HTERT RPE-1 (cell line): ENCODE data around the gene ESYT3.
"Not testable (repeated sequence)": the region's sequence is repeated elsewhere in the genome, so short reads cannot be mapped to it uniquely, and the experiment has no call there.

Source experiments
- in situ Hi-C: fragments of 300-500 bp; cut with MboI; formaldehyde crosslinking; loops from 4 replicates; pipeline ENCODE4 v1.14.3; 2020; ENCODE audit warnings: low sequenced_read_pairs

ESYT3 gene

GRCh38 chr3:138442433-138442832 is 8.0 kb downstream of the ESYT3 start:
- in situ Hi-C loops = no loop called here

GRCh38 chr3:138443091-138443490 is 8.7 kb downstream of the ESYT3 start:
- in situ Hi-C loops = no loop called here

GRCh38 chr3:138443521-138444503 is 9.4 kb downstream of the ESYT3 start:
- in situ Hi-C loops = no loop called here

- in situ Hi-C loops = no loop called here
Observed at GRCh38 chr3:138445236-138445635, 10.8 kb downstream of the ESYT3 start.

DNA sequence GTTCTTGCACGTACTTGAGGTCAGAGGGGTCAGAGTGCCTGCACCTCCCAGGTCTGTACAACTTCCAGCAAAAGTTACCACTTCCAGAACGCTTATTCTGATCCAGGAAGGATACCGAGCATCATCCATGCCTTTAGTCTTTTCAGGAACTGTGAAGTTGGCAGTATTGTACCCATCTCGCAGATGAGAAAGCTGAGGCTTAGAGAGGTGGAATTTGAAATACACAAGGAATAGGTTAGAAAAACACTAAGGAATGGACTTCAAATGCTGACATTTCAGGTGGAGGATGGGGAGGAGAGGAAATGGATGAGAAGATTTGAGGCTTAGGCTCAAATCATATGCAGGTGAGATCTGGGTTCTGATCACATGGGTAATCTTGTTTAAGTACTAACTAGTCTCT is 11.2 kb downstream of the ESYT3 start:
- in situ Hi-C loops = no loop called here

- in situ Hi-C loops = no loop called here
Observed at GRCh38 chr3:138448631-138449030, 14.2 kb downstream of the ESYT3 start.

- in situ Hi-C loops = no loop called here
Observed at GRCh38 chr3:138449490-138449889, 15.1 kb downstream of the ESYT3 start.

DNA sequence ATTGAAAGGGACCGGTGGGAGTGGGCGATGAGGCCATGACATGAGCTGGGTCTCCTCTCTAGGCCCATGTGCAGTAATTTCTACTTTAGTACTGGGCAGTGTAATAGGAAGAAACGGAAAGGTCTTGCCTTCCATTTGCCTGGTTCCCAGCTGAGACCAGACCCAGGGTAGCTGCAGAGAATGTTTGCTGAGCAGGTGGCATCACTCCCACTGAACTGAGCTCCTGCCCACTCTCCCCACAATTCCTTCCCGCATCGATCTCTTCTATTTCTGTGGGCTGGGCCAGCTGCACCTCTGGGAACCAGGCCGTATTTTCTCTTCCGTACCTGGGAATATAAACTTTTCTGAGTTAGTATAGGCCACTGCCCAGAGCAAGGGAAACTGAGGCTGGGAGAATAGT is 15.8 kb downstream of the ESYT3 start:
- in situ Hi-C loops = no loop called here

DNA sequence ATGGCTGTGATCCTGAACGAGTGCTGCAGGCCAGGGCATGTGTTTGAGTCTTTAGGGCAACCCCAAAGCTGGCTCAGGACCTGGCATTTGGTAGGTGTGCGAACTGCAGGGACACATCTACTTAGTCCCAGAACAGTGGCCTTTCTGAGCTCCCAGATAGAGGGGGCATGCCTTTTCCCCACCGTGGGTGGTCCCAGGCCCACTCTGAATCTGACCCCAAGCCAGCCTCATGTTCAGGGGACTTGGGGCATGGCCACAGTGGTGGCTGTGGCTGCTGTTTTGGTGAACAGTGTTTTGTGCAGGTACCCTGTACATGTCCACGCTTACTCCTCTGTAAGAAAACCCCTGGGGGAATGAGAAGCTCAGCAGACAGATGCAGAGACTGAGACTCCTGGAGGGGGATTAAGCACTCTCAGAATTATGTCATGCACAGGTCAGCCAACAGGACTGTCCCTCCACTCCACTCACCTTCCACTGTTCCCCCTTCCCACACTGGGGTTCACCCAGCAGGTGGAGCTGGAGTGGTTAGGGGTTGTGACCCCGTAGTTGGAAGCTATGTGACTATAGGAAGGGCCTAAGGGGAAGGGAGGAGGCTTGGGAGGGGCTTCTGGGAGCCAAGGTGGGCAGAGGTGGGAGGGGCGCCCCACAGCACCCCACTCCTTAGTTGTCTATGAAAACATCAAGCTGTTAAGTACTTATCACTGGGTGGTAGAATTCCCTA is 16.4 kb downstream of the ESYT3 start:
- in situ Hi-C loops = no loop called here

- in situ Hi-C loops = no loop called here
Observed at GRCh38 chr3:138451595-138452162, 17.3 kb downstream of the ESYT3 start.

- in situ Hi-C loops = no loop called here
Observed at GRCh38 chr3:138452436-138452835, 18.0 kb downstream of the ESYT3 start.

DNA sequence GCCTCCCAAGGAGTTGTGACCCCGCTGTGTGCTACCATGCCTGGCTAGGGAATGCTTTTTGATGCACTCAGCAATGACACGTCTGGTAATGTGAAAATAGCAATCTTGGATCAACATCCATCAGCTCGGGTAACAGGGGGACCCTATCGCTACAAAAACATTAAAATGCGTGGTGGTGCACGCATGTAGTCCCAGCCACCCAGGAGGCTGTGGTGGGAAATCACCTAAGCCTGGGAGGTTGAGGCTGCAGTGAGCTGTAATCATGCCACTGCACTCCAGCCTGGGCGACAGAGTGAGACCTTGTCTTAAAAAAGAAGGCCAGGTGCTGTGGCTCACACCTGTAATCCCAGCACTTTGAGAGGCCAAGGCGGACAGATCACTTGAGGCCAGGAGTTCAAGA is 19.5 kb downstream of the ESYT3 start:
- in situ Hi-C loops = not testable (repeated sequence)

DNA sequence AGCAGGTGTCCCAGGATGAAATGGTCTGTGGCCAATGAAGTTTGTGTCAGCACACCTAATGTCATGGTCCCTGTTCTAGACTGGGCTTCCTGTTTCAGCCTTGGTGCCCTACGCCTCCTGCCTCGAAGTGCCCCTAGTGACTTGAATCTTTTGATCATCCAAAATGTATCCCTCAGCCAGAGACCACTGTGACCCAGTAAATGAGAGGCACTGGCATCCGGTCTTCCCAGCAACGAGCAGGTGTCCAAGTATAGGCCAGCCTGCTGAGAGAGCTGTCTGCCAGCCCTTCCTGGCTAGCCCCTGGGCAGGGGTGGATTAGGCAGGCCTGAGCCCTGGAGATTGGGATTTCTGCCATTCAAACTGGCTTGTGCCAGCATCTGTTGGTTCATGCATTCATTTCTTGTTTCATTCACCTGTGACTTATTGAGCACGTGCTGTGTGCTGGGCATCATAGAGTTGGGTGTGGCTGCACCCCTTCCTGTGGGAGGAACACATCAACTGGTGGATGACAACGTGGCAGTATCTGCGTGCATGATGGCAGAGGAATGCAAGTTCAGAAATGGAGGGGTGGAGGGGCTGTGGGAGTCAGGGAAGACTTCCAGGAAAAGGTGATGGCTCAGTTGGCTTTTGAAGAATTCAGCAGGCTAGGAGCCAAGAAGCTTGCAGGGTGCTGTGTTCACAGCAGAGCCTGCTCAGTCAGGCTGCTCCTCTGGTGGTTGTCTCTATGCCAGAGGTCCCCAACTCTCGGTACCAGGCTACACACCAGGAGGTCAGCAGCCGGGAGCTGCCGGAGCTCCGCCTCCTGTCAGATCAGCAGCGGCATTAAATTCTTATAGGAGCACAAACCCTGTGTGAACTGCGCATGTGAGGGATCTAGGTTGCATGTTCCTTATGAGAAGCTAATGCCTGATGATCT is 21.6 kb downstream of the ESYT3 start:
- in situ Hi-C loops = no loop called here

- in situ Hi-C loops = no loop called here
Observed at GRCh38 chr3:138456961-138457862, 22.8 kb downstream of the ESYT3 start.

DNA sequence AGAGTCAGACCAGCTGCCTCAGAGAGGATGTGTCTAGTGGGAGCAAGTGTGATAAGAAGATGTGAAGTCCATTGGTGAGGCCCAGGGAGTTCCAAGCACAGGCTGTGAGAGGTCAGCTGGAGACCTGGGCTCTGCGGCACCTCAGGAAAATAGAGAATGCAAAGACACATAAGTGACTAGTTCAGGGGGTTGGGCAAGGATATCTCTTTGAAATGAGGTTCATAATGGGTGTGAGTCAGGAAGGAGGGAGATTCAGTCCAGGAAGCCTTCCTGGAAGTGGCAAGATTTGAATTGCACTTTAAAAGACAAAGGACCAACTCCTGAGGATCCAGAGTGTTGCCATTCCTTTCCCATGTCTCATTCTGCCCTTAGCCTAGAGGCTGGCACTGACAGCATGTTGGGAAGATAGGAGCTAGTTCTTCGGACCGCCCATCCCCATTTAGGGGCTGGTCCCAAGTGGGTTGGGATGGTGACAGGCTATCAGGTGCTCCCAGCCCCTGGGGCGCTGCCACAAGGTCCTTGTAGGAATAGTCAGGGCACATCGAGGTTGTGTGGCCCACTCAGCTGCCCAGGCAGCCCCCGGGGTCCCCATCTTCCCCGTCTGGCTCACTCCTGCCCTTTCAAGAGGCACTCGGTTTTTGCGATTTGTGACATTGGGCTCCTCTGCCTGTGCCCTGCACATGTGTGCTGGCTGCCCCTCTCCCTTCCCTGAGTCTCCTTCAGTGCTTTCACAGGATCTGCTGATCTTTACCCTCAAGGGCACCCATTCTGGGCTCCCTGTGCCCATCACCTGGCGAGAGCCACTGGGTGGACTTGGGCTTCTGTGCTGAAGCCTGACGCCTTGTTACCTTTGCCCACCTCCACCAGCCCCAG is 23.7 kb downstream of the ESYT3 start:
- in situ Hi-C loops = no loop called here

- in situ Hi-C loops = no loop called here
Observed at GRCh38 chr3:138458774-138459499, 24.5 kb downstream of the ESYT3 start.

DNA sequence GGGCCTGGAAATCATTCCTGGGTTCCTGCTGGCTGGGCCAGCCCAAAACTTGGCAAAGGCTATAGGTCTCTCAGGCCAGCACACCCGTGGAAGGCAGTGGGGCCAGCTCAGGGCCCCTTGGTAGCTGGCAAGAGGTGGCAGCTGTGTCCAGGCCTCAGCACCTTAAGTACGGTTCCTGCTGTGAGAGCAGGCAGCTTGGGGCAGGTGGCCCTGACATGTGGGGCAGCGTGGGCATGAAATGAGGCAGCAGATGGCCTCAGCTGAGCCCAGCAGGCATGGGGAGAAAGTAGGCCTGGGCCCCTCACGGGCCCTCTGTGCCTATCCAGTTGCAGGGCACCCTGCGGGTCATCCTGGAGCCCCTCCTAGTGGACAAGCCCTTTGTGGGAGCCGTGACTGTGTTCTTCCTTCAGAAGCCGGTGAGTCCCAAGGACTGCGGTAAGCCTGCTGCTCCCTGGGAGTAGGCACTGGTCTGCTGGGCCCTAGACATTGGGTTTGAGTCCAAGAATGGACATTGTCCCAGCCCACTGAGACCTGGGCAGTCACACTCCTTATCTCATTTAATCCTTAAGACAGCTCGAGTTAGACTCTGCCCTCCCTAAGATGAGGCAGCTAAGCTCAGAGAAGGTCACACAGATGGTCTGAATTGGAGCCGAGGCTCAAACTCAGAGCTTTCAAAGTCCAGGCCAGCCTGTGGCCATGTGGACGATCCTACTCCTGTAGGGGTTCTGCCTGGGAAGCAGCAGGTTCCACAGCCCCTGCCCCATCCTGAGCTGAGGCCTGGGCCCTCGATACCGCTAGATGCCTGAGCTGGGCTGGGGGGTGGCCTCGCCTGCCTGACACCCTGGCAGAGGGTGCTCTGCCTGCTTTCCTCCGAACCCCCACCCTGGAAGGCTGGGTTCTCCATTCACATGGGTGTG is 25.5 kb downstream of the ESYT3 start:
- in situ Hi-C loops = no loop called here
